Liver (tissue), 9 donors: ENCODE data around the gene MPZL2. TPM values are rescaled to one million over a fixed set of nuclear protein-coding genes. Genes with fewer than 3 reads are reported as not detected.

Experiments used
- DNase-seq: peaks from one replicate; pipeline ENCODE4 v3.0.0-alpha.2; 2017; ENCODE audit warnings: low spot score
- H3K27ac ChIP-seq, 2 donors: one replicate each; pipeline ENCODE4 v1.7.0; 2013; ENCODE audit warnings: inconsistent platforms in 2 of 2, low read length in 2 of 2, control low read depth in 1 of 2, low read depth in 1 of 2, mild to moderate bottlenecking in 1 of 2
- H3K27me3 ChIP-seq, 4 donors: one replicate each; pipeline versions ENCODE4 v1.6.1 to v1.7.0; 2013; ENCODE audit warnings: low read length in 3 of 4, inconsistent platforms in 1 of 4, mild to moderate bottlenecking in 1 of 4, moderate library complexity in 1 of 4; ENCODE audit not compliant: control insufficient read depth in 4 of 4, insufficient read depth in 4 of 4
- H3K36me3 ChIP-seq, 4 donors: one replicate each; pipeline versions ENCODE4 v1.6.1 to v1.7.0; 2013; ENCODE audit warnings: low read length in 3 of 4, mild to moderate bottlenecking in 3 of 4, low read depth in 1 of 4, moderate library complexity in 1 of 4; ENCODE audit not compliant: control insufficient read depth in 4 of 4, insufficient read depth in 3 of 4
- H3K4me1 ChIP-seq, 4 donors: one replicate each; pipeline versions ENCODE4 v1.6.1 to v1.7.0; 2013; ENCODE audit warnings: low read length in 3 of 4, mild to moderate bottlenecking in 3 of 4, moderate library complexity in 1 of 4; ENCODE audit not compliant: control insufficient read depth in 4 of 4, insufficient read depth in 4 of 4
- H3K4me3 ChIP-seq, 3 donors: one replicate each; pipeline versions ENCODE4 v1.6.1 to v1.7.0; 2013; ENCODE audit warnings: low read length in 3 of 3, control low read depth in 1 of 3, low read depth in 1 of 3, mild to moderate bottlenecking in 1 of 3
- H3K9ac ChIP-seq, 2 donors: one replicate each; pipeline ENCODE4 v1.7.0; 2013; ENCODE audit warnings: low read length in 2 of 2, mild to moderate bottlenecking in 2 of 2, moderate library complexity in 2 of 2, control low read depth in 1 of 2, low read depth in 1 of 2
- H3K9me3 ChIP-seq, 4 donors: one replicate each; pipeline versions ENCODE4 v1.6.1 to v1.7.0; 2013; ENCODE audit warnings: low read length in 3 of 4; ENCODE audit not compliant: control insufficient read depth in 4 of 4
- EGR1 ChIP-seq, 2 donors: IDR thresholded peaks; 2 replicates each; pipeline ENCODE4 v1.6.1; 2016 to 2018; ENCODE audit warnings: antibody characterized with exemption in 2 of 2, low read depth in 2 of 2
- FOXA1 ChIP-seq: IDR thresholded peaks from 2 replicates; pipeline ENCODE4 v1.6.1; 2016; ENCODE audit warnings: antibody characterized with exemption
- GABPA ChIP-seq, 2 donors: IDR thresholded peaks in 1 of 2; conservative IDR thresholded peaks in 1 of 2; 2 replicates each; pipeline ENCODE4 v1.6.1; 2016; ENCODE audit warnings: antibody characterized with exemption in 2 of 2, mild to moderate bottlenecking in 1 of 2, moderate library complexity in 1 of 2
- HNF4A ChIP-seq, 2 donors: conservative IDR thresholded peaks; 2 replicates each; pipeline ENCODE4 v1.6.1; 2016; ENCODE audit warnings: antibody characterized with exemption in 2 of 2, mild to moderate bottlenecking in 2 of 2
- HNF4G ChIP-seq: IDR thresholded peaks from 2 replicates; pipeline ENCODE4 v1.6.1; 2016; ENCODE audit warnings: antibody characterized with exemption
- JUND ChIP-seq, 2 donors: IDR thresholded peaks; 2 replicates each; pipeline ENCODE4 v1.6.1; 2016; ENCODE audit warnings: antibody characterized with exemption in 2 of 2
- NR2F2 ChIP-seq: IDR thresholded peaks from 2 replicates; pipeline ENCODE4 v1.6.1; 2016; ENCODE audit warnings: antibody characterized with exemption
- RAD21 ChIP-seq, 2 donors: IDR thresholded peaks; 2 replicates each; pipeline ENCODE4 v1.6.1; 2016; ENCODE audit warnings: antibody characterized with exemption in 2 of 2, mild to moderate bottlenecking in 2 of 2
- RXRA ChIP-seq, 2 donors: IDR thresholded peaks; 2 replicates each; pipeline ENCODE4 v1.6.1; 2017 to 2018; ENCODE audit warnings: antibody characterized with exemption in 2 of 2, mild to moderate bottlenecking in 1 of 2
- SP1 ChIP-seq: IDR thresholded peaks from 2 replicates; pipeline ENCODE4 v1.6.1; 2018; ENCODE audit warnings: antibody characterized with exemption, mild to moderate bottlenecking
- TAF1 ChIP-seq: conservative IDR thresholded peaks from 2 replicates; pipeline ENCODE4 v1.6.1; 2016; ENCODE audit warnings: antibody characterized with exemption, mild to moderate bottlenecking
- WGBS: extraction: QIAGEN DNeasy Blood & Tissue Kit; methylation state at CpG from one replicate; pipeline ENCODE4 v1.1.7; 2013; 5-methylcytosine and 5-hydroxymethylcytosine counted together
- polyA plus RNA-seq, 2 donors: library from polyadenylated mRNA; stranded (reverse) in 1 of 2; unstranded in 1 of 2; fragments of 200-250 nt in 1 of 2; fragments of >200 nt in 1 of 2; fragmentation: Nextera tagmentation in 1 of 2; extraction: Ambion mirVana in 1 of 2; gene quantifications; one replicate each; pipeline versions ENCODE4 v1.2.1 to v1.2.3, GENCODE V29; 2013 to 2015
- total RNA-seq, 2 donors: library from RNA; depleted of rRNA; stranded (reverse); fragments of >200 nt; gene quantifications; one replicate each; pipeline ENCODE4 v1.2.3, GENCODE V29; 2014
- TF ChIP-seq, protein P1 (sequence below): IDR thresholded peaks from 2 replicates; pipeline ENCODE4 v1.6.1; 2016; ENCODE audit warnings: antibody characterized with exemption
- TF ChIP-seq, protein P2 (sequence below): IDR thresholded peaks from 2 replicates; pipeline ENCODE4 v1.6.1; 2016; ENCODE audit warnings: antibody characterized with exemption
- TF ChIP-seq, protein P3 (sequence below): fragments of 150-350 bp; IDR thresholded peaks from 2 replicates; pipeline ENCODE4 v1.5.1; 2017; ENCODE audit warnings: improper control_type of control experiment, low read depth, low read length; ENCODE audit not compliant: missing input control
- donor health status: healthy.
- donor health status: healthy.
- donor health status: healthy.
- donor health status: healthy.
- donor health status: healthy.

Gene MPZL2
- total and polyA plus RNA-seq, 4 donors: 8.4 to 17.2 (median 11.9) TPM

DNA sequence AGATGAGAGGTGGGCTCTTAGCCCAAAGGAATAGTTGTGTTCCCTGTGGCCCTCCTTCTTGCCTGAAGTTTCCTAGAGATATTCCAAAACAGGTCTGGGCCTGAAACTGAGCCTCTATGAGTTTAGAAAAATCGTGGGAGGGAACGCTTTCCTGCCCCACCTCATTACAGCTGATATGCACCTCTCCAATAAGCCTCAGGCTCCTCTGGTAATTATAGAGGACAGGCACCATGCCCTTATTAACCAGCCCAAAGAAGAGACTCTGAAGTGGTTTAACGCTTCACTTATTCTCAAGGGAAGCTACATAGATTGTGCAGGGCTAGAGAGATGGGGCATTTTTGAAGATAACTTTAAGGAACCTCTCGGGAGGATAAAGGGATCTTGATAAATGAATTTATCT lies 3.4 kb upstream of the MPZL2 start:
- H3K9me3 ChIP-seq: no peaks in the 10 kb centered on the region
- no peak overlapping the region for H3K4me3 ChIP-seq
- H3K27ac ChIP-seq: no peak overlapping the region
- H3K36me3 ChIP-seq: no peaks in the 10 kb centered on the region
- TF ChIP-seq, protein P1, sequence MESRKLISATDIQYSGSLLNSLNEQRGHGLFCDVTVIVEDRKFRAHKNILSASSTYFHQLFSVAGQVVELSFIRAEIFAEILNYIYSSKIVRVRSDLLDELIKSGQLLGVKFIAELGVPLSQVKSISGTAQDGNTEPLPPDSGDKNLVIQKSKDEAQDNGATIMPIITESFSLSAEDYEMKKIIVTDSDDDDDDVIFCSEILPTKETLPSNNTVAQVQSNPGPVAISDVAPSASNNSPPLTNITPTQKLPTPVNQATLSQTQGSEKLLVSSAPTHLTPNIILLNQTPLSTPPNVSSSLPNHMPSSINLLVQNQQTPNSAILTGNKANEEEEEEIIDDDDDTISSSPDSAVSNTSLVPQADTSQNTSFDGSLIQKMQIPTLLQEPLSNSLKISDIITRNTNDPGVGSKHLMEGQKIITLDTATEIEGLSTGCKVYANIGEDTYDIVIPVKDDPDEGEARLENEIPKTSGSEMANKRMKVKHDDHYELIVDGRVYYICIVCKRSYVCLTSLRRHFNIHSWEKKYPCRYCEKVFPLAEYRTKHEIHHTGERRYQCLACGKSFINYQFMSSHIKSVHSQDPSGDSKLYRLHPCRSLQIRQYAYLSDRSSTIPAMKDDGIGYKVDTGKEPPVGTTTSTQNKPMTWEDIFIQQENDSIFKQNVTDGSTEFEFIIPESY: no peak
- no peak for TF ChIP-seq NR2F2
- no peak for TF ChIP-seq TAF1
- no peak for TF ChIP-seq SP1
- no peak for TF ChIP-seq FOXA1
- no peak for TF ChIP-seq JUND (IDR thresholded peaks at IDR 0.05)
- no peak for TF ChIP-seq HNF4A (conservative IDR thresholded peaks at IDR 0.05)
- 88% methylated on average over 4 of the region's 4 CpGs for WGBS
- H3K4me1 ChIP-seq: peaks cover 5 to 11% (median 7%) of the 10 kb centered on the region in 4 donors
- H3K9ac ChIP-seq: no peak overlapping the region
- no peaks in the 10 kb centered on the region for H3K27me3 ChIP-seq
- DNase-seq: no peak

DNA sequence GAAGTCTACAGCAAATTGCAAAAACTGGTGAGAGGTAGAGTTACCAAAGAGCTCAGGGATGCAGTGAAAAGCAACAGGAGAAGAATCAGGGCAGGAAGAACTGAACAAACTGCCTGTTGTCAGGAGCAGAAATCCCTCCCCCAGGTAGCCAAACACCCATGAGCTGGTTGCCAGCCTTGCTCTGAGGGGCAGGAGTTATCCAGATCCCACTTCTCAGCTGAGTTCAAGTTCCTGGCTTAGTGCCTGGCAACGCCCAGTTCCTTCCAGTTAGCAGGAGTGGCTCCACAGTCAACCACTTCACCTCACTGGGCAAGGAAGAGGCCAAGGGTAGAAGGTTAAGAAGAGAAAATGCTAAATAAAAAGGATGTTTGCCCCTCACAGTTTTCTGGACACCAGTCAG lies 1.9 kb upstream of the MPZL2 start:
- 77% methylated on average over 1 of the region's 1 CpG for WGBS
- TF ChIP-seq HNF4A (conservative IDR thresholded peaks at IDR 0.05): no peak
- no peak for TF ChIP-seq EGR1 (IDR thresholded peaks at IDR 0.05; ENCODE audit: low read depth in 2 of 2)
- TF ChIP-seq NR2F2: no peak
- TF ChIP-seq TAF1: no peak
- Histone ChIP-seq H3K4me3 (no peak overlapping the region), H3K9ac (no peak overlapping the region), H3K9me3 (no peaks in the 10 kb centered on the region), H3K36me3 (peaks cover 0 to 6% (median 3%) of the 10 kb centered on the region in 4 donors), H3K27me3 (no peaks in the 10 kb centered on the region), H3K4me1 (peaks cover 5 to 12% (median 8%) of the 10 kb centered on the region in 4 donors), H3K27ac (no peak overlapping the region)
- DNase-seq: no peak

DNA sequence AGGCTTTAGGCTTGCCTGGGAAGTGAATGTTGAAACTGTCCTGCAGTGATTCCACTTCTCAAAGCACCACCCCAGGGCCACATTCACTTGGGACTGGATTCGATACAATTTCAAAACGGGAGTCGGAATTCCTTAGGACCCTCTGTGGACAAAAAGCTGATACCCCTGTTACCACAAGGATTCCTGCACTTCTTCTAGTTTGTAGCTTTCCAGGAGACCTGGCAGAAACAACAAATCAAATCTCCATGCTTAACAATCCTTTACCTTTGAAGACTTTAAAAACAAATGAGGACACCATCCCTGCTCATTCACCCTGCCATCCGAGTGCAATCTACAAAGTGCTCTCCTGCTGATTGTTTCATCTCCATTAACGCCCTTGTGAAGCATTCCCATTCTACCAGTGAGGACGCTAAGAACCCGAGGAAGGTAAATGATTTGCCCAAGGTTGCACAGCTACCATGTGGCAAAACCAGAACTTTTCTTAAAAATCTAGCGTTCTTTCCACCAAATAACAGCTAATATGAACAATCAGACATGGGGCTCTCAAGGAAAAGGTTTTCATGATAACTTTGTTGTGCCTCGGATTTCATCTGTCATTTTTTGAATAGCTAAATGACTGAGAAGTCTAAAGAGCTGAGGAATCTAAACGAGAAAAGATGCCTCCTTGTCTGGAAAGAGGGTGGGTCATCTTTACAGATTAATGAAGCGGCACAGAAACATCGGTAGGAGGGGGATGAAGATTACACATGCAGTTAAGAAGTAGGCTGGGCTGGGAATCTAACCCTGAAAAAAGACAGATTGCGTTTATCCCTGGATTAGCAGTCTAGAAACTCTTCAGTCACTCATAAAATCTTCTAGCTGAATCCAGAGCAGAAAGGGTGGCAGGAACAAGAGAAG lies 720 bp upstream of the MPZL2 start:
- DNase-seq: no peak
- Histone ChIP-seq H3K9me3 (no peaks in the 10 kb centered on the region), H3K36me3 (peaks cover 2 to 14% (median 6%) of the 10 kb centered on the region in 4 donors), H3K27ac (peak overlapping the region; percentile 80 to 93), H3K4me1 (peaks cover 5 to 12% (median 8%) of the 10 kb centered on the region in 4 donors), H3K9ac (peak overlapping the region in 1 of 2 donors; percentile 37), H3K4me3 (peak overlapping the region in 1 of 3 donors; percentile 65), H3K27me3 (no peaks in the 10 kb centered on the region)
- 66% methylated on average over 13 of the region's 13 CpGs for WGBS
- TF ChIP-seq TAF1 (peak; percentile 37), NR2F2 (no peak)

DNA sequence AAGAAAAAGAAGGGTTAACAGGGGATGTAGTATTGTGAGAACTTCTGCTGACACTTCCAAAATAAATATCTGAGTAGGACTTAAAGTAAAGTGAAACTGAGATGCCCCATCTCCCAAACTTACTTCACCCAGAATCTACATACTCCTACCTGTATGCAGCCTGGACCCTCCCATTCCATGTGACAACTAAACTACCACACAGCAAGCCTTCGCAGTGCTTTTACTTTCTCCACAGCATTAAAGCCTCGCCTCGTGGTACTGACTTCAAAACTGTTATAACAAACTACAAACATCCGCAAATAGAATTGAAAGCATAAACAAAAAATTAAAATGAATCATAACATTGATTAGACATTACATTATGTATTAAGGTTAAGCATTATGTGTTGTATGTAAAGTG lies 985 bp downstream of the MPZL2 start:
- WGBS: 38% methylated on average over 4 of the region's 4 CpGs
- Histone ChIP-seq H3K27ac (peak overlapping the region; percentile 80 to 93), H3K4me1 (peaks cover 5 to 12% (median 8%) of the 10 kb centered on the region in 4 donors), H3K4me3 (peak overlapping the region in 1 of 3 donors; percentile 65), H3K36me3 (peaks cover 2 to 19% (median 8%) of the 10 kb centered on the region in 4 donors), H3K9ac (peak overlapping the region in 1 of 2 donors; percentile 80), H3K9me3 (no peaks in the 10 kb centered on the region), H3K27me3 (no peaks in the 10 kb centered on the region)
- DNase-seq: no peak
- TF ChIP-seq, protein P2, sequence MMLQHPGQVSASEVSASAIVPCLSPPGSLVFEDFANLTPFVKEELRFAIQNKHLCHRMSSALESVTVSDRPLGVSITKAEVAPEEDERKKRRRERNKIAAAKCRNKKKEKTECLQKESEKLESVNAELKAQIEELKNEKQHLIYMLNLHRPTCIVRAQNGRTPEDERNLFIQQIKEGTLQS: no peak
- TF ChIP-seq RAD21 (IDR thresholded peaks at IDR 0.05) (no peak), HNF4G (no peak), JUND (IDR thresholded peaks at IDR 0.05) (no peak), SP1 (no peak), RXRA (IDR thresholded peaks at IDR 0.05) (no peak), TAF1 (no peak), GABPA (IDR thresholded peaks at IDR 0.05 in 1 of 2, conservative IDR thresholded peaks at IDR 0.05 in 1 of 2) (no peak), HNF4A (conservative IDR thresholded peaks at IDR 0.05) (no peak)
- TF ChIP-seq, protein P1: no peak
- TF ChIP-seq, protein P3, sequence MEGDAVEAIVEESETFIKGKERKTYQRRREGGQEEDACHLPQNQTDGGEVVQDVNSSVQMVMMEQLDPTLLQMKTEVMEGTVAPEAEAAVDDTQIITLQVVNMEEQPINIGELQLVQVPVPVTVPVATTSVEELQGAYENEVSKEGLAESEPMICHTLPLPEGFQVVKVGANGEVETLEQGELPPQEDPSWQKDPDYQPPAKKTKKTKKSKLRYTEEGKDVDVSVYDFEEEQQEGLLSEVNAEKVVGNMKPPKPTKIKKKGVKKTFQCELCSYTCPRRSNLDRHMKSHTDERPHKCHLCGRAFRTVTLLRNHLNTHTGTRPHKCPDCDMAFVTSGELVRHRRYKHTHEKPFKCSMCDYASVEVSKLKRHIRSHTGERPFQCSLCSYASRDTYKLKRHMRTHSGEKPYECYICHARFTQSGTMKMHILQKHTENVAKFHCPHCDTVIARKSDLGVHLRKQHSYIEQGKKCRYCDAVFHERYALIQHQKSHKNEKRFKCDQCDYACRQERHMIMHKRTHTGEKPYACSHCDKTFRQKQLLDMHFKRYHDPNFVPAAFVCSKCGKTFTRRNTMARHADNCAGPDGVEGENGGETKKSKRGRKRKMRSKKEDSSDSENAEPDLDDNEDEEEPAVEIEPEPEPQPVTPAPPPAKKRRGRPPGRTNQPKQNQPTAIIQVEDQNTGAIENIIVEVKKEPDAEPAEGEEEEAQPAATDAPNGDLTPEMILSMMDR: no peak
